ENCODE results near the gene PRCD. TPM values are rescaled to one million over a fixed set of nuclear protein-coding genes. Genes with fewer than 3 reads are reported as not detected.
A peak's percentile ranks its signal among the peaks of the same experiment; 100 is the strongest.

Gene PRCD
- total and polyA plus RNA-seq, 5 donors from 2014 or later = 0.52 TPM; not detected in 4

DNA sequence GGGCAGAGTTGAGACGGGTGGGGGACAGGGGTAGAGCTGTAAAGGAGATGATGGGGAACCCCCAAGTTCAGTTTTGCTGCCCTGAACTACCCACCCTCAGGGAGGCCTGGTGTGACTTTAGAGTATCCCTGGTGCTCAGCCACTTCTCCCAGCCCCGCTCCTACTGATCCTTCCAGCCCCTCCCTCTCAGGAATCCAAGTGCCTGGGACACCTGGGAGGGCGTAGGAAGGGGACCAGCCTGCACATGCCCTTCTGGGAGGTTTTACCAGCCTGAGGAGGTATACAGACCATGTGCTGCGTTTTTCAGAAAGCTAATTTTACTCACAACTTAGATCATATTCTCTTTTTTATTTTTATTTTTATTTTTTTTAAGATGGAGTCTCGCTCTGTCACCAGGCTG is 41.7 kb downstream of the PRCD start:
- H3K27me3 ChIP-seq (ENCODE audit: control insufficient read depth, insufficient read depth, low read length) = peaks cover 6% of the 10 kb centered on the region
- Mint-ChIP-seq H3K36me3 (no peaks in the 10 kb centered on the region), H3K4me1 (peaks cover 0 to 12% (median 3%) of the 10 kb centered on the region in 4 donors), H3K4me3 (no peak overlapping the region), H3K9me3 (peaks cover 0 to 2% (median 0%) of the 10 kb centered on the region in 7 donors), H3K27me3 (peaks cover 46% of the 10 kb centered on the region), H3K27ac (no peak overlapping the region)
- peaks cover 19% of the 10 kb centered on the region for H3K4me1 ChIP-seq (ENCODE audit: control insufficient read depth, insufficient read depth, low read length, poor library complexity, severe bottlenecking)
- no peak overlapping the region for H3K4me3 ChIP-seq (ENCODE audit: low read depth, low read length)
- no peaks in the 10 kb centered on the region for H3K36me3 ChIP-seq (ENCODE audit: control insufficient read depth, insufficient read depth, low read length)
- no peaks in the 10 kb centered on the region for H3K9me3 ChIP-seq (ENCODE audit: control insufficient read depth in 2 of 2, low read length in 2 of 2)
- H3K27ac ChIP-seq (ENCODE audit: insufficient read depth, low read length, poor library complexity, severe bottlenecking) = no peak overlapping the region
- DNase-seq (no peak), ATAC-seq (ENCODE audit: low read depth in 2 of 2) (no peak)

DNA sequence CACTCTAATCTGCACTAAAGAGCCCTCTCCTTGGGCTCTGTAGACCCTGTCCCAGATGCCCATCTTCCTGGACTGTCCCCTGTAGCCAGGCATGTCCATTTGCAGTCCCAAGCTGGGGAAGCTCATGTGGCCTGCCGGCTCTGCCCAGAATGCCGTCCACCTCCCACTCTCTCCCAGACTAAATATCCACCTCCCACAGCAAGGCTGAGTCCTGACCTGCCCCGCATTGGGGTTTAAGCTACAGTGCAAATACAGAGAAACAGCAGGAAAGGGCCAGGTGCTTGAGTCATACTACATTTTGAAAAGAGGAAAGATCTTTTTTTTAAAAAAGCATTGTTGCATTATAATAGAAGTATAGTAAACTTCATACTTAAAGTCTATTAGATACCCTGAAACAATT is 42.8 kb downstream of the PRCD start:
- Histone ChIP-seq H3K4me1 (ENCODE audit: control insufficient read depth, insufficient read depth, low read length, poor library complexity, severe bottlenecking) (peaks cover 19% of the 10 kb centered on the region), H3K27me3 (ENCODE audit: control insufficient read depth, insufficient read depth, low read length) (peaks cover 13% of the 10 kb centered on the region), H3K4me3 (ENCODE audit: low read depth, low read length) (no peak overlapping the region), H3K36me3 (ENCODE audit: control insufficient read depth, insufficient read depth, low read length) (no peaks in the 10 kb centered on the region), H3K9me3 (ENCODE audit: control insufficient read depth in 2 of 2, low read length in 2 of 2) (no peaks in the 10 kb centered on the region), H3K27ac (ENCODE audit: insufficient read depth, low read length, poor library complexity, severe bottlenecking) (no peak overlapping the region)
- Mint-ChIP-seq H3K4me1 (peaks cover 0 to 21% (median 3%) of the 10 kb centered on the region in 4 donors), H3K27me3 (peaks cover 57% of the 10 kb centered on the region), H3K4me3 (no peak overlapping the region), H3K36me3 (no peaks in the 10 kb centered on the region), H3K27ac (no peak overlapping the region), H3K9me3 (peaks cover 0 to 2% (median 0%) of the 10 kb centered on the region in 7 donors)
- DNase-seq (no peak), ATAC-seq (ENCODE audit: low read depth in 2 of 2) (no peak)

- DNase-seq (no peak), ATAC-seq (ENCODE audit: low read depth in 2 of 2) (no peak)
- H3K9me3 Mint-ChIP-seq = peaks cover 0 to 10% (median 0%) of the 10 kb centered on the region in 7 donors
- peaks cover 23% of the 10 kb centered on the region for H3K27me3 ChIP-seq (ENCODE audit: control insufficient read depth, insufficient read depth, low read length)
- H3K9me3 ChIP-seq (ENCODE audit: control insufficient read depth in 2 of 2, low read length in 2 of 2) = no peaks in the 10 kb centered on the region
- peaks cover 19% of the 10 kb centered on the region for H3K4me1 ChIP-seq (ENCODE audit: control insufficient read depth, insufficient read depth, low read length, poor library complexity, severe bottlenecking)
- H3K36me3 Mint-ChIP-seq = peaks cover 12% of the 10 kb centered on the region
- no peak overlapping the region for H3K27ac Mint-ChIP-seq
- no peak overlapping the region for H3K27ac ChIP-seq (ENCODE audit: insufficient read depth, low read length, poor library complexity, severe bottlenecking)
- peak overlapping the region; percentile 56 to 87 (median 68) for H3K4me3 Mint-ChIP-seq
- peaks cover 0 to 29% (median 3%) of the 10 kb centered on the region in 4 donors for H3K4me1 Mint-ChIP-seq
- no peak overlapping the region for H3K4me3 ChIP-seq (ENCODE audit: low read depth, low read length)
- H3K27me3 Mint-ChIP-seq = peaks cover 68% of the 10 kb centered on the region
- H3K36me3 ChIP-seq (ENCODE audit: control insufficient read depth, insufficient read depth, low read length) = no peaks in the 10 kb centered on the region
Measured at GRCh38 chr17:76584427-76585032, 44.7 kb downstream of the PRCD start.

DNA sequence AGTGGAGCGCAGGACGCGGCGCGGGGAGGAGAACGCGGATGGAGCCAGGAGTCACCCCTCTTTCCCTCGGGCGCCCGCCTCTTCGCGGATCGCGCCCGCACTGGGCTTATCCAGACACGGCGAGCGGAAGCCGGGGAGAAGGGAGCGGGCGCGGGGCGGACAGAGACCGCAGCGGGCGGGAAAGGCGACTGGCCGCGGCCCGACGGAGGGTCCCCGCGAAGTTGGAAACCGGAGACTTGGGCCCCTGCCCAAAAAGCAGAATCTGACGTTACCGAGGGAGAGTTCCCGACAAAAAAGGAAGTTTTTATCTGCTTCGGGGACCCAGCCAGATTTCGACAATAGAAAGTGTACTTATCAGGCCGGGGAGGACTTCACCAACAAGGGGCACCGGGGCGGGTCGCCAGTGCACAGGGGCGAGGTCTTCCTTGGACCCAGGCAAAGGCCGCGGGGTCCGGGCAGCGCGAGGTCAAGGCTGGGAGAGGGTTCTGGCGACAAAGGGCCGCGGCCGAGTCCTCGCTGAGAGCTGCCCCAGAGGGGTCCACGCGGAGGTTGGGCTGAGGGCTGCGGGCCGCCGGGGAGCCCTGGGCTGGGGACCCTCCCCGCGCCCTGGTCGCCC is 45.3 kb downstream of the PRCD start:
- no peak overlapping the region for H3K4me3 ChIP-seq (ENCODE audit: low read depth, low read length)
- H3K36me3 ChIP-seq (ENCODE audit: control insufficient read depth, insufficient read depth, low read length) = no peaks in the 10 kb centered on the region
- peak overlapping the region in 3 of 4 donors; percentile 59 to 87 (median 74) for H3K4me3 Mint-ChIP-seq
- DNase-seq (no peak), ATAC-seq (ENCODE audit: low read depth in 2 of 2) (no peak)
- H3K4me1 ChIP-seq (ENCODE audit: control insufficient read depth, insufficient read depth, low read length, poor library complexity, severe bottlenecking) = peaks cover 19% of the 10 kb centered on the region
- H3K27me3 Mint-ChIP-seq = peaks cover 68% of the 10 kb centered on the region
- H3K4me1 Mint-ChIP-seq = peaks cover 0 to 29% (median 3%) of the 10 kb centered on the region in 4 donors
- H3K27me3 ChIP-seq (ENCODE audit: control insufficient read depth, insufficient read depth, low read length) = peaks cover 27% of the 10 kb centered on the region
- peaks cover 0 to 10% (median 0%) of the 10 kb centered on the region in 7 donors for H3K9me3 Mint-ChIP-seq
- no peak overlapping the region for H3K27ac Mint-ChIP-seq
- H3K27ac ChIP-seq (ENCODE audit: insufficient read depth, low read length, poor library complexity, severe bottlenecking) = no peak overlapping the region
- H3K36me3 Mint-ChIP-seq = peaks cover 14% of the 10 kb centered on the region
- H3K9me3 ChIP-seq (ENCODE audit: control insufficient read depth in 2 of 2, low read length in 2 of 2) = no peaks in the 10 kb centered on the region

DNA sequence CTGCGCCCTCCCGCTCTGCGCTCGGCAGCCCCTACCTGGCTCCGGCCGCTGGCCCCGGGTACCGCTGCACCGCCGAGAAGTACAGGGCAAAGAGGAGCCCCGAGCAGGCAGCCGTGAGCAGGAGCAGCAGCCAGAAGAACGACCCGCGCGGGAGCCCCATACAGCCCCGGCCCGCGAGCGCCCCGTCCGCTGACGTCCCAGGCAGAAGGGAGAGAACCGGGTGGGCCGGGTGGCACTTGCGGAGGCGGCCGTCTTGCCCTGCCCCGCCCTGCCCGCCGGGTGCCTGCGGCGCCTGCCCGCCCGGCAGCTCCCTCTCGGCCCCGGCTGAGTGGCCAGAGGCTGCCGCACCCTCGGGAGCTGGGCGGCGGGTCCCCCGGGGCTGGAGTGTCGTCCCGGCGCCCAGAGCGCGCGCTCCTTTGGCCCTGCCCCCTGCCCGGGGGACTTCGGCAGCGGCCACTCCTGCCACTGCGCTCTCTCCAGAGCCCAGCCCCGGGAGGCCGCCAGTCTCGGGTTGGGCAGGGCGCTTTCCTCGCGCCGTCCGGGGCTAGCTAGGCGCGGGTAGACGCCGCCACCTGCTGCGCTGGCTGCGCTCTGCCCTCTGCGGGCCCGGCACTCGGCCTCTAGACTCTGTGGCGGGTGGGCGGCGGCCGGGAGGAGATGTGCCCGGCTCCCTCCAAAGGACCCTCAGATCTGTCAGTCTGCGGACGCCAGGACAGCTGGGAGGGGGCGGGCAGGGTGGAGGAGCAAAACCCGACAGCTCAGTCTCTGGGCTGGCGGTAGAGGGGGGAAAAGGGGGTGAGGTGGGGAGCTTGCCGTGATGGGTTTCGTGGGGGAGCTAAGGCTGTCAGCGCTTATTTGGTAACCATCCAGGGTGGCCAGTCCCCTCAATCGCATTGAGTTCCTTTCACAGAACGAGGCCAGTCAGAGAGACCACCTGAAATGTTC is 46.1 kb downstream of the PRCD start, which contains the start of gene ST6GALNAC2:
ST6GALNAC2 (minus strand) TSS at position 212 of the 945 bp plus-strand sequence; CDS start at position 160, 52 bp downstream.
- H3K4me1 ChIP-seq (ENCODE audit: control insufficient read depth, insufficient read depth, low read length, poor library complexity, severe bottlenecking) = peaks cover 19% of the 10 kb centered on the region
- H3K36me3 Mint-ChIP-seq = peaks cover 14% of the 10 kb centered on the region
- H3K27ac ChIP-seq (ENCODE audit: insufficient read depth, low read length, poor library complexity, severe bottlenecking) = no peak within 1 kb of the TSS
- peaks cover 74% of the 10 kb centered on the region for H3K27me3 Mint-ChIP-seq
- H3K9me3 ChIP-seq (ENCODE audit: control insufficient read depth in 2 of 2, low read length in 2 of 2) = no peaks in the 10 kb centered on the region
- H3K27ac Mint-ChIP-seq = no peak within 1 kb of the TSS
- peak; percentile 44 to 67 for ATAC-seq (ENCODE audit: low read depth in 2 of 2)
- no peaks in the 10 kb centered on the region for H3K36me3 ChIP-seq (ENCODE audit: control insufficient read depth, insufficient read depth, low read length)
- H3K4me1 Mint-ChIP-seq = peaks cover 0 to 29% (median 3%) of the 10 kb centered on the region in 4 donors
- H3K9me3 Mint-ChIP-seq = peaks cover 0 to 10% (median 0%) of the 10 kb centered on the region in 7 donors
- peak in 2 of 3 donors; percentile 9 to 34 for DNase-seq
- peak within 1 kb of the TSS in 3 of 4 donors; percentile 59 to 87 (median 74) for H3K4me3 Mint-ChIP-seq
- H3K27me3 ChIP-seq (ENCODE audit: control insufficient read depth, insufficient read depth, low read length) = peaks cover 27% of the 10 kb centered on the region
- H3K4me3 ChIP-seq (ENCODE audit: low read depth, low read length) = no peak within 1 kb of the TSS

DNA sequence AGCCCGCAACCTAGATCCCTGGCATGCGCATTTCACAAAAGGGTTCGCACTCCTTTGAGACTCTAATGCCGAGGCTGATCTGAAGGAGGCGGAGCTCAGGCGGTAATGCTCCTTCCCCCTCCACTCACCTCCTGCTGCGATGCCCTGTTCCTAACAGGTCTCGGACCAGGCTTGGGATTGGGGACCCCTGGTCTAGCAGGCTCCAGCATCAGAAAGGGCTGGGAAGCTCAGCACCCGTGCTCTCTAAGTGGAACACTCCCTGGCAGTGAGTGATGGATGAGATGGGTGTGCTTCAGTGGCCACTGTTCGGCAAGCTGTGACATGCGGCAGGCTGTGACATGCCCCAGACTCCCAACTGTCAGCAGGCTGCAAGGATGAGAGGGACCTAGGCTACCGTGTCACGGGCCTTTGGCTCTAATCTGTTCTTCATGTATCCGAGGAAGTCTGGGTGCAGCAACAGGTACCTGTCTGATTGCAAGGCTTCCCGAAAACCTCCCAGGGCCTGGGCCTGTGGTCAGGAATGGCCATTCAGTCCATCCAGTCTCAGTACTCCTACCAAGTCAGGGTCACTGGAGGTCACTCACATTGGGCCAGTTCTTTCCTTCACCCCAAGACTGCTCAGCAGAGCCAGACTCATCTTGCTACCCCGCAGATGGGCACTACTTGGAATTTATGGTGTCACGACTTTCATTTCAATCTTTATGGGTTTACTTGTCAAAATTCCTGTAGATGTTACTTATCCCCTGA is 47.1 kb downstream of the PRCD start:
- Mint-ChIP-seq H3K27me3 (peaks cover 80% of the 10 kb centered on the region), H3K36me3 (peaks cover 14% of the 10 kb centered on the region), H3K9me3 (peaks cover 0 to 10% (median 0%) of the 10 kb centered on the region in 7 donors), H3K4me3 (peak overlapping the region in 2 of 4 donors; percentile 71 to 73), H3K27ac (no peak overlapping the region), H3K4me1 (peaks cover 0 to 29% (median 3%) of the 10 kb centered on the region in 4 donors)
- Histone ChIP-seq H3K4me3 (ENCODE audit: low read depth, low read length) (no peak overlapping the region), H3K36me3 (ENCODE audit: control insufficient read depth, insufficient read depth, low read length) (no peaks in the 10 kb centered on the region), H3K9me3 (ENCODE audit: control insufficient read depth in 2 of 2, low read length in 2 of 2) (no peaks in the 10 kb centered on the region), H3K27me3 (ENCODE audit: control insufficient read depth, insufficient read depth, low read length) (peaks cover 27% of the 10 kb centered on the region), H3K27ac (ENCODE audit: insufficient read depth, low read length, poor library complexity, severe bottlenecking) (no peak overlapping the region), H3K4me1 (ENCODE audit: control insufficient read depth, insufficient read depth, low read length, poor library complexity, severe bottlenecking) (peaks cover 19% of the 10 kb centered on the region)
- DNase-seq (no peak), ATAC-seq (ENCODE audit: low read depth in 2 of 2) (no peak)

- H3K36me3 ChIP-seq (ENCODE audit: control insufficient read depth, insufficient read depth, low read length) = no peaks in the 10 kb centered on the region
- Mint-ChIP-seq H3K9me3 (peaks cover 0 to 10% (median 0%) of the 10 kb centered on the region in 7 donors), H3K36me3 (peaks cover 14% of the 10 kb centered on the region), H3K27ac (peak overlapping the region in 1 of 3 donors; percentile 55), H3K4me3 (peak overlapping the region in 3 of 4 donors; percentile 27 to 78 (median 66)), H3K27me3 (peaks cover 73% of the 10 kb centered on the region), H3K4me1 (peaks cover 0 to 29% (median 3%) of the 10 kb centered on the region in 4 donors)
- peaks cover 29% of the 10 kb centered on the region for H3K27me3 ChIP-seq (ENCODE audit: control insufficient read depth, insufficient read depth, low read length)
- no peak overlapping the region for H3K27ac ChIP-seq (ENCODE audit: insufficient read depth, low read length, poor library complexity, severe bottlenecking)
- no peak overlapping the region for H3K4me3 ChIP-seq (ENCODE audit: low read depth, low read length)
- no peak for ATAC-seq (ENCODE audit: low read depth in 2 of 2)
- H3K9me3 ChIP-seq (ENCODE audit: control insufficient read depth in 2 of 2, low read length in 2 of 2) = no peaks in the 10 kb centered on the region
- no peak for DNase-seq
- H3K4me1 ChIP-seq (ENCODE audit: control insufficient read depth, insufficient read depth, low read length, poor library complexity, severe bottlenecking) = peaks cover 19% of the 10 kb centered on the region
Measured at GRCh38 chr17:76588182-76588581, 48.3 kb downstream of the PRCD start.
